ENCODE measurements around the gene SCN9A.

- TF ChIP-seq CTCF (conservative IDR thresholded peaks at IDR 0.05): no peak
- TF ChIP-seq EZH2 (IDR thresholded peaks at IDR 0.05; ENCODE audit: low read depth): no peak
These were observed 212.0 kb downstream of the SCN9A start for GRCh38 chr2:166163775-166164174.

Data from PC-9 (cell line).